Liver (tissue), 9 donors: ENCODE measurements around the gene CLIC1. TPM values are rescaled to one million over a fixed set of nuclear protein-coding genes. Genes with fewer than 3 reads are reported as not detected.

ENCODE experiments used
- DNase-seq: peaks from one replicate; pipeline ENCODE4 v3.0.0-alpha.2; 2017; ENCODE audit warnings: low spot score
- H3K27ac ChIP-seq, 2 donors: one replicate each; pipeline ENCODE4 v1.7.0; 2013; ENCODE audit warnings: inconsistent platforms in 2 of 2, low read length in 2 of 2, control low read depth in 1 of 2, low read depth in 1 of 2, mild to moderate bottlenecking in 1 of 2
- H3K27me3 ChIP-seq, 4 donors: one replicate each; pipeline versions ENCODE4 v1.6.1 to v1.7.0; 2013; ENCODE audit warnings: low read length in 3 of 4, inconsistent platforms in 1 of 4, mild to moderate bottlenecking in 1 of 4, moderate library complexity in 1 of 4; ENCODE audit not compliant: control insufficient read depth in 4 of 4, insufficient read depth in 4 of 4
- H3K36me3 ChIP-seq, 4 donors: one replicate each; pipeline versions ENCODE4 v1.6.1 to v1.7.0; 2013; ENCODE audit warnings: low read length in 3 of 4, mild to moderate bottlenecking in 3 of 4, low read depth in 1 of 4, moderate library complexity in 1 of 4; ENCODE audit not compliant: control insufficient read depth in 4 of 4, insufficient read depth in 3 of 4
- H3K4me1 ChIP-seq, 4 donors: one replicate each; pipeline versions ENCODE4 v1.6.1 to v1.7.0; 2013; ENCODE audit warnings: low read length in 3 of 4, mild to moderate bottlenecking in 3 of 4, moderate library complexity in 1 of 4; ENCODE audit not compliant: control insufficient read depth in 4 of 4, insufficient read depth in 4 of 4
- H3K4me3 ChIP-seq, 3 donors: one replicate each; pipeline versions ENCODE4 v1.6.1 to v1.7.0; 2013; ENCODE audit warnings: low read length in 3 of 3, control low read depth in 1 of 3, low read depth in 1 of 3, mild to moderate bottlenecking in 1 of 3
- H3K9ac ChIP-seq, 2 donors: one replicate each; pipeline ENCODE4 v1.7.0; 2013; ENCODE audit warnings: low read length in 2 of 2, mild to moderate bottlenecking in 2 of 2, moderate library complexity in 2 of 2, control low read depth in 1 of 2, low read depth in 1 of 2
- H3K9me3 ChIP-seq, 4 donors: one replicate each; pipeline versions ENCODE4 v1.6.1 to v1.7.0; 2013; ENCODE audit warnings: low read length in 3 of 4; ENCODE audit not compliant: control insufficient read depth in 4 of 4
- ATF3 ChIP-seq: IDR thresholded peaks from 2 replicates; pipeline ENCODE4 v1.6.1; 2016; ENCODE audit warnings: antibody characterized with exemption
- CTCF ChIP-seq: fragments of 150-350 bp; IDR thresholded peaks from 2 replicates; pipeline ENCODE4 v1.5.1; 2017; ENCODE audit warnings: improper control_type of control experiment, low read depth, low read length; ENCODE audit not compliant: missing input control
- EGR1 ChIP-seq, 2 donors: IDR thresholded peaks; 2 replicates each; pipeline ENCODE4 v1.6.1; 2016 to 2018; ENCODE audit warnings: antibody characterized with exemption in 2 of 2, low read depth in 2 of 2
- FOXA1 ChIP-seq: IDR thresholded peaks from 2 replicates; pipeline ENCODE4 v1.6.1; 2016; ENCODE audit warnings: antibody characterized with exemption
- FOXA2 ChIP-seq: IDR thresholded peaks from 2 replicates; pipeline ENCODE4 v1.6.1; 2016; ENCODE audit warnings: antibody characterized with exemption
- GABPA ChIP-seq, 2 donors: IDR thresholded peaks in 1 of 2; conservative IDR thresholded peaks in 1 of 2; 2 replicates each; pipeline ENCODE4 v1.6.1; 2016; ENCODE audit warnings: antibody characterized with exemption in 2 of 2, mild to moderate bottlenecking in 1 of 2, moderate library complexity in 1 of 2
- HNF4A ChIP-seq, 2 donors: conservative IDR thresholded peaks; 2 replicates each; pipeline ENCODE4 v1.6.1; 2016; ENCODE audit warnings: antibody characterized with exemption in 2 of 2, mild to moderate bottlenecking in 2 of 2
- HNF4G ChIP-seq: IDR thresholded peaks from 2 replicates; pipeline ENCODE4 v1.6.1; 2016; ENCODE audit warnings: antibody characterized with exemption
- JUND ChIP-seq, 2 donors: IDR thresholded peaks; 2 replicates each; pipeline ENCODE4 v1.6.1; 2016; ENCODE audit warnings: antibody characterized with exemption in 2 of 2
- MAX ChIP-seq: IDR thresholded peaks from 2 replicates; pipeline ENCODE4 v1.6.1; 2016; ENCODE audit warnings: antibody characterized with exemption
- RAD21 ChIP-seq, 2 donors: IDR thresholded peaks; 2 replicates each; pipeline ENCODE4 v1.6.1; 2016; ENCODE audit warnings: antibody characterized with exemption in 2 of 2, mild to moderate bottlenecking in 2 of 2
- REST ChIP-seq: IDR thresholded peaks from 2 replicates; pipeline ENCODE4 v1.6.1; 2016; ENCODE audit warnings: antibody characterized with exemption, mild to moderate bottlenecking
- RXRA ChIP-seq, 2 donors: IDR thresholded peaks; 2 replicates each; pipeline ENCODE4 v1.6.1; 2017 to 2018; ENCODE audit warnings: antibody characterized with exemption in 2 of 2, mild to moderate bottlenecking in 1 of 2
- SP1 ChIP-seq: IDR thresholded peaks from 2 replicates; pipeline ENCODE4 v1.6.1; 2018; ENCODE audit warnings: antibody characterized with exemption, mild to moderate bottlenecking
- TAF1 ChIP-seq: conservative IDR thresholded peaks from 2 replicates; pipeline ENCODE4 v1.6.1; 2016; ENCODE audit warnings: antibody characterized with exemption, mild to moderate bottlenecking
- ZBTB33 ChIP-seq: IDR thresholded peaks from 2 replicates; pipeline ENCODE4 v1.6.1; 2016; ENCODE audit warnings: antibody characterized with exemption
- whole genome bisulfite sequencing: extraction: QIAGEN DNeasy Blood & Tissue Kit; methylation state at CpG from one replicate; pipeline ENCODE4 v1.1.7; 2013; 5-methylcytosine and 5-hydroxymethylcytosine counted together
- polyA plus RNA-seq, 2 donors: library from polyadenylated mRNA; stranded (reverse) in 1 of 2; unstranded in 1 of 2; fragments of 200-250 nt in 1 of 2; fragments of >200 nt in 1 of 2; fragmentation: Nextera tagmentation in 1 of 2; extraction: Ambion mirVana in 1 of 2; gene quantifications; one replicate each; pipeline versions ENCODE4 v1.2.1 to v1.2.3, GENCODE V29; 2013 to 2015
- total RNA-seq, 2 donors: library from RNA; depleted of rRNA; stranded (reverse); fragments of >200 nt; gene quantifications; one replicate each; pipeline ENCODE4 v1.2.3, GENCODE V29; 2014
- donor health status: healthy.
- donor health status: healthy.
- donor health status: healthy.
- donor health status: healthy.
- donor health status: healthy.

Gene CLIC1
- total and polyA plus RNA-seq, 4 donors, result 56.5 to 124 (median 64.5) TPM

- TF ChIP-seq HNF4G (no peak), FOXA2 (no peak), SP1 (no peak), FOXA1 (no peak)
Observed at GRCh38 chr6:31701666-31702404, 34.5 kb downstream of the CLIC1 start (continued).

- Histone ChIP-seq H3K4me1 (peaks cover 0 to 17% (median 14%) of the 10 kb centered on the region in 4 donors), H3K27ac (no peak overlapping the region), H3K9ac (no peak overlapping the region), H3K4me3 (no peak overlapping the region), H3K27me3 (no peaks in the 10 kb centered on the region), H3K9me3 (no peaks in the 10 kb centered on the region), H3K36me3 (peaks cover 8 to 11% (median 9%) of the 10 kb centered on the region in 4 donors)
- TF ChIP-seq ATF3 (no peak), ZBTB33 (no peak), EGR1 (IDR thresholded peaks at IDR 0.05; ENCODE audit: low read depth in 2 of 2) (no peak), REST (no peak), RAD21 (IDR thresholded peaks at IDR 0.05) (no peak), SP1 (no peak), GABPA (IDR thresholded peaks at IDR 0.05 in 1 of 2, conservative IDR thresholded peaks at IDR 0.05 in 1 of 2) (no peak), JUND (IDR thresholded peaks at IDR 0.05) (no peak)
- 60% methylated on average over 5 of the region's 5 CpGs for WGBS
- DNase-seq, result no peak
Observed at GRCh38 chr6:31700740-31701401, 35.5 kb downstream of the CLIC1 start.

GRCh38 chr6:31697555-31697954, 38.8 kb downstream of the CLIC1 start:
- Histone ChIP-seq H3K36me3 (peaks cover 8 to 36% (median 21%) of the 10 kb centered on the region in 4 donors), H3K9ac (no peak overlapping the region), H3K9me3 (no peaks in the 10 kb centered on the region), H3K27ac (no peak overlapping the region), H3K4me1 (peaks cover 0 to 17% (median 14%) of the 10 kb centered on the region in 4 donors), H3K4me3 (no peak overlapping the region), H3K27me3 (no peaks in the 10 kb centered on the region)
- WGBS, result 77% methylated on average over 3 of the region's 3 CpGs
- DNase-seq, result no peak
- TF ChIP-seq HNF4G (no peak), ATF3 (no peak), MAX (no peak), CTCF (no peak), RAD21 (IDR thresholded peaks at IDR 0.05) (no peak), EGR1 (IDR thresholded peaks at IDR 0.05; ENCODE audit: low read depth in 2 of 2) (no peak), FOXA2 (no peak), TAF1 (no peak), ZBTB33 (no peak), FOXA1 (no peak), RXRA (IDR thresholded peaks at IDR 0.05) (no peak), SP1 (no peak), HNF4A (conservative IDR thresholded peaks at IDR 0.05) (no peak), JUND (IDR thresholded peaks at IDR 0.05) (no peak)
